HepG2 (cell line): ENCODE results near the gene RAB29. TPM values are rescaled to one million over a fixed set of nuclear protein-coding genes. Genes with fewer than 3 reads are reported as not detected.

Experiments used
- AHDC1 ChIP-seq: sonication (generic); formaldehyde crosslinking; IDR thresholded peaks from 2 replicates; pipeline ENCODE4 v1.5.1; 2020; ENCODE audit warnings: mild to moderate bottlenecking, missing genetic modification reagents, borderline replicate concordance
- AHR ChIP-seq: IDR thresholded peaks from 2 replicates; pipeline ENCODE4 v1.6.1; 2018; ENCODE audit warnings: missing genetic modification reagents, missing compliant biosample characterization
- DMTF1 ChIP-seq: sonication (generic); formaldehyde crosslinking; IDR thresholded peaks from 2 replicates; pipeline ENCODE4 v1.4.0; 2020; ENCODE audit warnings: mild to moderate bottlenecking, missing genetic modification reagents
- FOXO4 ChIP-seq: sonication (generic); formaldehyde crosslinking; conservative IDR thresholded peaks from 2 replicates; pipeline ENCODE4 v1.8.1; 2023; ENCODE audit warnings: missing genetic modification reagents
- GLI4 ChIP-seq: sonication (generic); formaldehyde crosslinking; IDR thresholded peaks from 2 replicates; pipeline ENCODE4 v1.5.1; 2020; ENCODE audit warnings: missing genetic modification reagents, mild to moderate bottlenecking, moderate library complexity, borderline replicate concordance
- HOXA3 ChIP-seq: sonication (generic); formaldehyde crosslinking; IDR thresholded peaks from 2 replicates; pipeline ENCODE4 v1.5.0; 2020; ENCODE audit warnings: missing genetic modification reagents
- JARID2 ChIP-seq: sonication (generic); formaldehyde crosslinking; IDR thresholded peaks from 2 replicates; pipeline ENCODE4 v1.8.1; 2023; ENCODE audit warnings: missing genetic modification reagents, inconsistent platforms; ENCODE audit not compliant: insufficient replicate concordance
- MBD4 ChIP-seq: IDR thresholded peaks from 2 replicates; pipeline ENCODE4 v1.6.1; 2012; ENCODE audit warnings: low read length, inconsistent platforms, borderline replicate concordance
- POLR2G ChIP-seq: fragments of 200-400 bp; formaldehyde crosslinking; IDR thresholded peaks from 2 replicates; pipeline ENCODE4 v1.6.1; 2018; ENCODE audit warnings: mild to moderate bottlenecking, low read depth, low read length, moderate library complexity
- PPARG ChIP-seq: conservative IDR thresholded peaks from 2 replicates; pipeline ENCODE4 v1.6.1; 2016; ENCODE audit warnings: missing biosample characterization, missing genetic modification reagents
- TCF7 ChIP-seq: sonication (generic); IDR thresholded peaks from 2 replicates; pipeline ENCODE4 v1.6.1; 2016; ENCODE audit warnings: antibody characterized with exemption, low read depth
- TSC22D2 ChIP-seq: sonication (generic); formaldehyde crosslinking; IDR thresholded peaks from 2 replicates; pipeline ENCODE4 v1.5.1; 2020; ENCODE audit warnings: missing genetic modification reagents, mild to moderate bottlenecking, borderline replicate concordance
- ZBTB37 ChIP-seq: sonication (generic); formaldehyde crosslinking; IDR thresholded peaks from 2 replicates; pipeline ENCODE4 v1.4.0; 2020; ENCODE audit warnings: mild to moderate bottlenecking, missing genetic modification reagents
- ZBTB8A ChIP-seq: sonication (generic); formaldehyde crosslinking; IDR thresholded peaks from 2 replicates; pipeline ENCODE4 v1.4.0; 2020; ENCODE audit warnings: mild to moderate bottlenecking, low read depth, missing genetic modification reagents, borderline replicate concordance
- ZNF143 ChIP-seq: sonication (generic); formaldehyde crosslinking; IDR thresholded peaks from 2 replicates; pipeline ENCODE4 v1.4.0; 2020; ENCODE audit warnings: missing genetic modification reagents
- ZNF569 ChIP-seq: sonication (generic); formaldehyde crosslinking; IDR thresholded peaks from 2 replicates; pipeline ENCODE4 v1.5.0; 2020; ENCODE audit warnings: mild to moderate bottlenecking, missing genetic modification reagents, moderate library complexity, borderline replicate concordance
- ZNF724P ChIP-seq: sonication (generic); formaldehyde crosslinking; IDR thresholded peaks from 2 replicates; pipeline ENCODE4 v1.8.0; 2022; ENCODE audit warnings: missing genetic modification reagents, borderline replicate concordance
- ZSCAN20 ChIP-seq: sonication (generic); formaldehyde crosslinking; IDR thresholded peaks from 2 replicates; pipeline ENCODE4 v1.4.0; 2020; ENCODE audit warnings: missing genetic modification reagents, mild to moderate bottlenecking, borderline replicate concordance
- ZSCAN9 ChIP-seq: IDR thresholded peaks from 2 replicates; pipeline ENCODE4 v1.6.1; 2016; ENCODE audit warnings: borderline replicate concordance
- polyA plus RNA-seq, 8 experiments: library from polyadenylated mRNA; depleted of rRNA in 3 of 8; stranded (reverse) in 7 of 8; unstranded in 1 of 8; fragments of >200 nt; fragmentation: Illumina TruSeq in 4 of 8; extraction: Trizol in 4 of 8; gene quantifications; 2 replicates each; pipeline versions ENCODE4 v1.2.1 to v1.2.3, GENCODE V29; 2011 to 2016; ENCODE audit warnings: low read depth in 4 of 8, missing spikeins in 1 of 8, mixed read lengths in 1 of 8; ENCODE audit not compliant: insufficient read depth in 1 of 8
- total RNA-seq, 5 experiments: library from RNA; depleted of rRNA; stranded (reverse); fragments of >200 nt; fragmentation: Illumina TruSeq; extraction: Trizol; gene quantifications; 2 replicates each; pipeline ENCODE4 v1.2.3, GENCODE V29; 2016; ENCODE audit warnings: low read depth in 1 of 5

Gene RAB29
- total and polyA plus RNA-seq, 2 of the 13 experiments (the other 11 are each of a cell fraction or from before 2014, with no cell fraction given): 8.7 to 10.1 TPM

GRCh38 chr1:205726619-205727125, 48.6 kb downstream of the RAB29 start (continued):
- TF ChIP-seq DMTF1 (no peak), JARID2 (CRISPR knock-in tag) (no peak), HOXA3 (CRISPR knock-in tag) (no peak), ZNF724P (CRISPR knock-in tag) (no peak), ZBTB8A (CRISPR knock-in tag) (no peak), MBD4 (no peak), GLI4 (CRISPR knock-in tag) (no peak), ZNF143 (CRISPR knock-in tag) (no peak), PPARG (CRISPR knock-in tag) (no peak; the same call in 1 of the 2 replicates), AHDC1 (CRISPR knock-in tag) (no peak; the same call in 1 of the 2 replicates), ZBTB37 (CRISPR knock-in tag) (no peak), POLR2G (no peak), ZSCAN9 (CRISPR knock-in tag) (no peak), AHR (CRISPR knock-in tag) (no peak), FOXO4 (CRISPR knock-in tag) (no peak), TCF7 (no peak), ZNF569 (CRISPR knock-in tag) (no peak), ZSCAN20 (CRISPR knock-in tag) (no peak), TSC22D2 (CRISPR knock-in tag) (no peak)
